ENCODE data around the gene LRRC46.

LRRC46 gene

GRCh38 chr17:47873200-47874090 lies 42.0 kb downstream of the LRRC46 start:
- DNase-seq (ENCODE audit: low spot score): no peak
- no peak for TF ChIP-seq CTCF (IDR thresholded peaks at IDR 0.05; ENCODE audit: extremely low read depth, missing control alignments)

- TF ChIP-seq CTCF (IDR thresholded peaks at IDR 0.05; ENCODE audit: extremely low read depth, missing control alignments): no peak
- no peak for DNase-seq (ENCODE audit: low spot score)
Measured at GRCh38 chr17:47875011-47875985, 43.8 kb downstream of the LRRC46 start.

DNA sequence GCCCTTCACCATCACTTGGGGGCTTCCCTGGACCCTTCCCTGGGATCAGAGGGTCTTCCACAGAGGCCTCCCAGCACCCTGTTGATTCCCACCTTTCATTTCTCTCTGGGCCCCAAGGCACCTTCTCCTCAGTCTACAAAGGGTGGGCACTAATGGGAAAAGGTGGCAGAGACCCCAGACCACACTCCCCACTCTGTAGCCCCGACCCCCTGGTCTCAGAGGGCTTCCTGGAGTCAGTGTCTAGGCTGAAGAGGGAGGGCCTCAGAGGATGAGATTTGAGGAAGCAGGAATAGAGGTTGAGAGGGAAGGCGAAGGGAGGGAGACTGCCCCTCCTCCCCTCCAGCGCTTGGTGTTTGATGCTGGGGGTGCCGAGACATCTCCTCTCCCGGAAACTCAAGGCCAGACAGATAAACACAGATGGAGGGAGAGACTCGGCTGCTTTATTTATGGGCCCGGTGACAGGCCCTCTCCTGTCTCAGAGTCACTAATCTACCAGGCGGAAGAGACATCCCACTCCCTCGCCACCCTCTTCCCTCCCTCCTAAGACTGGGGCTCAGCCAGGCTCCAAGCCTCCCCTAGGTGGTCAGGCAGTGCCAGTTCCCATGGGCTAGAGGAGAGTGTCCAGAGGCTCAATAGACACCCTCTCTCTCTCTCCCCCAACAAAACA lies 46.0 kb downstream of the LRRC46 start:
- no peak for TF ChIP-seq CTCF (IDR thresholded peaks at IDR 0.05; ENCODE audit: extremely low read depth, missing control alignments)
- DNase-seq (ENCODE audit: low spot score): no peak

DNA sequence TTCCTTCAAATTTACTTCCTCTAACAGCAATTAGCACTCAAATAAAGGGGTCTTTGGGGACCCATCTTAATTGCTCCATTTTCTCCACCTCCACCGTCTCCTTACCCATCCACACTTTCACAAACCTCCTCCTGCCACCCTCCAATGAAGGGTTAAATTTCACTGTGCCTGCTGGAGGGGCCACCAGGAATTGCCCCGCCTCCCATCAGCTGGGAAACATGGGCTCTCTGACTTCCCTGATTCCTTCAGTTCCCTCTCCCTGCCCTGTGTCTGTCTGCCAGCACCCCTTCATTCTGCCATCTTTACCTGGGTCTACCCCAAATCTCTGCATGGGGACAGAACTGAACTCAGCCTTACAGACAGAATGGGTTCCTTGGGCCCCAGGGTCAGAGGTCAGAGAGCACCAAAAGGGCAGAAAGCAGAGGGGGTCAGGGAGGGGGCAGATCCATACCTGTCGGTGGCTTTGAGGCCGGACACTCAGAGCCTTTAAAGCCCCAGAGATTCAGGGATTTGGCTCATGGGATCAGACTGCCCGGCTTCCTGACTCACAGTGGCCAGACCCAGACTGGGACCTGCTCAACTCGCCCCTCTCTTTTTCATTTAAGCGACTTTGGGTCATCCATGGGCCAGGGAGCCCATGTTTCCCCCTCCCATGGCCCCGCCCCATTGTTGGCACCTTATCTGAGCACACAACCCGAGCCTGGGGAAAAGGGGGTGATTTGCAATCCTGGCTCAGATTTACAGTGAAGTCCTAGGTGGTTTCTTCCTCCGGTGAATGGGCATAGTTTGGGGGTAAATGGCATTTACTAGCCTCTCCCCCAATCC lies 46.9 kb downstream of the LRRC46 start:
- no peak for TF ChIP-seq CTCF (IDR thresholded peaks at IDR 0.05; ENCODE audit: extremely low read depth, missing control alignments)

DNA sequence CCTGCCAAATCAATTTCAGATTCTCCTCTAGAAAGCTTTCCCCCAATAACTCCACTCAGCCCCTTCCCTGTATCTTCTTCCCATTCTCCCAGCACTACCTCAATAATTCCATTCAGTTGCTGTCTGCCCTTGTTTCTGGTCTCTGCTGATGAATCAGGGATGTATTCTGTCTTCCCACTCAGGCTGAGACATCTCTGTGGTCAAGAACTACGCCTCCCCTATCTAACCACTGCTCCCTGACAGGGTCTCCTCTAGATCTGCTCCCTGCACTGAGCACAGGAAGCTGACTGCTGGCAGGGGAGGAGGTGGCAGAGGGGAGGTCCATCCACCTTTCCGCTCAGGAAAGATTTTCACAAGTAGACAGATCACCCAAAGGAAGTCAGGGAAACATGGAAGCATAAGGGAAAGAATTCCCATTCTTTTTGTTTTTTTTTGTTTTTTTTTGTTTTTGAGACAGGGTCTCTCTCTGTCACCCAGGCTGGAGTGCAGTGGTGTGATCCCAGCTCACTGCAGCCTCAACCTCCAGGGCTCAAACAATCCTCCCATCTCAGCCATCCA lies 47.6 kb downstream of the LRRC46 start:
- no peak for DNase-seq (ENCODE audit: low spot score)
- TF ChIP-seq CTCF (IDR thresholded peaks at IDR 0.05; ENCODE audit: extremely low read depth, missing control alignments): no peak

More for the DNA sequence above, 46.9 kb downstream of the LRRC46 start:
- no peak for DNase-seq (ENCODE audit: low spot score)

GRCh38 chr17:47879776-47880454 lies 48.4 kb downstream of the LRRC46 start:
- no peak for TF ChIP-seq CTCF (IDR thresholded peaks at IDR 0.05; ENCODE audit: extremely low read depth, missing control alignments)
- DNase-seq (ENCODE audit: low spot score): no peak

Data from GM20000 (cell line).